Measurements from ENCODE around the gene CISD3. TPM values are rescaled to one million over a fixed set of nuclear protein-coding genes. Genes with fewer than 3 reads are reported as not detected.
A peak's percentile ranks its signal among the peaks of the same experiment; 100 is the strongest.

Gene CISD3
- total RNA-seq, 1 donor from 2014 or later, result 9.4 TPM

- peak overlapping the region; percentile 99 for H3K4me3 ChIP-seq (ENCODE audit: low read depth, low read length)
- TF ChIP-seq CTCF (conservative IDR thresholded peaks at IDR 0.05; ENCODE audit: low read depth, low read length), result no peak
- no peak for DNase-seq (ENCODE audit: low read depth)
Observed at GRCh38 chr17:38750044-38750311, 19.8 kb downstream of the CISD3 start.

- peak overlapping the region; percentile 99 for H3K4me3 ChIP-seq (ENCODE audit: low read depth, low read length)
- DNase-seq (ENCODE audit: low read depth), result peak; percentile 31
- no peak for TF ChIP-seq CTCF (conservative IDR thresholded peaks at IDR 0.05; ENCODE audit: low read depth, low read length)
Observed at GRCh38 chr17:38750312-38751121, 20.4 kb downstream of the CISD3 start.

- no peak for TF ChIP-seq CTCF (conservative IDR thresholded peaks at IDR 0.05; ENCODE audit: low read depth, low read length)
- DNase-seq (ENCODE audit: low read depth), result no peak
- H3K4me3 ChIP-seq (ENCODE audit: low read depth, low read length), result peak overlapping the region; percentile 99
Observed at GRCh38 chr17:38751144-38751807, 21.1 kb downstream of the CISD3 start.

GRCh38 chr17:38751808-38752307 is 21.7 kb downstream of the CISD3 start:
- no peak for TF ChIP-seq CTCF (conservative IDR thresholded peaks at IDR 0.05; ENCODE audit: low read depth, low read length)
- peak overlapping the region; percentile 99 for H3K4me3 ChIP-seq (ENCODE audit: low read depth, low read length)
- peak; percentile 33 for DNase-seq (ENCODE audit: low read depth)

- peak within 1 kb of the TSS; percentile 99 for H3K4me3 ChIP-seq (ENCODE audit: low read depth, low read length)
- TF ChIP-seq CTCF (conservative IDR thresholded peaks at IDR 0.05; ENCODE audit: low read depth, low read length), result no peak
- DNase-seq (ENCODE audit: low read depth), result peak; percentile 98
Observed at GRCh38 chr17:38752308-38753070, 22.3 kb downstream of the CISD3 start, which contains the start of gene PSMB3. TSS of gene PSMB3 (plus strand) at chr17:38752741. CDS start at chr17:38752827, 86 bp downstream.

- peak overlapping the region; percentile 99 for H3K4me3 ChIP-seq (ENCODE audit: low read depth, low read length)
- TF ChIP-seq CTCF (conservative IDR thresholded peaks at IDR 0.05; ENCODE audit: low read depth, low read length), result no peak
- DNase-seq (ENCODE audit: low read depth), result no peak
Observed at GRCh38 chr17:38753071-38753506, 22.9 kb downstream of the CISD3 start.
